Heart left ventricle (tissue), 13 donors: ENCODE data around the gene IFNGR2.

Experiments
- POLR2A ChIP-seq, 2 donors: fragments of 450-650 bp; IDR thresholded peaks; one replicate each; pipeline ENCODE4 v1.6.1; 2017; ENCODE audit warnings: antibody characterized with exemption in 2 of 2, mild to moderate bottlenecking in 2 of 2, moderate library complexity in 2 of 2
- TF ChIP-seq, protein P1 (sequence below), 12 donors: fragments of 200-600 bp; sonication (generic) in 4 of 12; IDR thresholded peaks; one replicate each; pipeline versions ENCODE4 v1.5.0 to v1.8.0; 2018 to 2022; ENCODE audit warnings: antibody characterized with exemption in 12 of 12, mild to moderate bottlenecking in 5 of 12
- donor health status: ischemic (EF 13 %, LVEDD 7.1; RV severe dilation, severe dysfunction).
- donor health status: DM: no; HTN: yes; CAD: no.
- donor health status: DM: no; HTN: no; CAD: no.
- donor health status: ischemic (EF 25% LVEDD 6.9; RV normal size, moderate dysfunction).
- donor health status: ischemic (EF 25% LVEDD 5.7; RV mildly dilated, moderate dysfunction).
- donor health status: ischemic (EF 35%, LVEDD 5.7; RV mildly dilated, moderate dysfunction).
- donor health status: nonischemic (EF 11% LVEDD 7.7; RV severe dilation, severe dysfunction).
- donor health status: DM: yes; HTN: yes; CAD: no.
- donor health status: PGD.
- donor health status: ischemic (EF 29% LVEDD 5.4; RV normal size, mild dysfunction).
- donor health status: nonischemic (EF 23%, LVEDD 6.1; RV moderate dilation, normal function).

DNA sequence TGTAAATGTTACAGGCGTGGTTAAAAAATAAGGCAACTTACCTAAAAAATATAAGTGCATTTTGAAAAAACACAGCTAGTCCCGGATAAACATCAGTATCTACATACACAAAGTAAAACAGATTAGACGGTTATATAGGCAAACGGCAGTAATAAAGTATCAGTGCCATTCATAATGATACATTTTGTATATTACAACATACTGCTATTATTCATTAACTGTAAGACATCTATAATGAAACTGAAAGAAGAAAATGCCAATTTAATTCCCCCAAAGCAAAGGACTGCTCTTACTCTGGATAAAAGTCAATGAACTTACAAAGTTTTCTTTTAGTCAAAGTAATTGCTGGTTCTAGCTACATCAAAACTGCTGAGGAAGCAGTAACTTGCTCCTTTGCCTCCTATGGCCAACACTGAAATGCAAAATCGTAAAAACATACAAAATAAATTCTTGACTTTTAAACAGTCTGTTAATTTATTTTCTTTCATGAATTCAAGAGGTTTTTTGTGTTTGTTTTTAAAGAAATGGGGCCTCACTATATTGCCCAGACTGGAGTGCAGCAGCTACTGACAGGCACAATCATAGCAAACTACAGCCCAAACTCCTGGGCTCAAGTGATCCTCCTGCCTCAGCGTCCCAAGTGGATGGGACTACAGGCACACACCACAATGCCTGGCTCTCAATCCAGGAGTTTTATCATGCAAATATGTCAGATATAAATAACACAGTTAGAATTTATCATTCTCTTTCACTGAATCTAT lies 52.7 kb downstream of the IFNGR2 start:
- TF ChIP-seq, protein P1, sequence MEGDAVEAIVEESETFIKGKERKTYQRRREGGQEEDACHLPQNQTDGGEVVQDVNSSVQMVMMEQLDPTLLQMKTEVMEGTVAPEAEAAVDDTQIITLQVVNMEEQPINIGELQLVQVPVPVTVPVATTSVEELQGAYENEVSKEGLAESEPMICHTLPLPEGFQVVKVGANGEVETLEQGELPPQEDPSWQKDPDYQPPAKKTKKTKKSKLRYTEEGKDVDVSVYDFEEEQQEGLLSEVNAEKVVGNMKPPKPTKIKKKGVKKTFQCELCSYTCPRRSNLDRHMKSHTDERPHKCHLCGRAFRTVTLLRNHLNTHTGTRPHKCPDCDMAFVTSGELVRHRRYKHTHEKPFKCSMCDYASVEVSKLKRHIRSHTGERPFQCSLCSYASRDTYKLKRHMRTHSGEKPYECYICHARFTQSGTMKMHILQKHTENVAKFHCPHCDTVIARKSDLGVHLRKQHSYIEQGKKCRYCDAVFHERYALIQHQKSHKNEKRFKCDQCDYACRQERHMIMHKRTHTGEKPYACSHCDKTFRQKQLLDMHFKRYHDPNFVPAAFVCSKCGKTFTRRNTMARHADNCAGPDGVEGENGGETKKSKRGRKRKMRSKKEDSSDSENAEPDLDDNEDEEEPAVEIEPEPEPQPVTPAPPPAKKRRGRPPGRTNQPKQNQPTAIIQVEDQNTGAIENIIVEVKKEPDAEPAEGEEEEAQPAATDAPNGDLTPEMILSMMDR (IDR thresholded peaks at IDR 0.05), result no peak
- no peak for TF ChIP-seq POLR2A (IDR thresholded peaks at IDR 0.05)
